Gastrocnemius medialis (tissue), 4 donors: Measurements from ENCODE around the gene GTF2E1. TPM values are rescaled to one million over a fixed set of nuclear protein-coding genes. Genes with fewer than 3 reads are reported as not detected.

Experiments
- ATAC-seq, 2 donors: fragments of 150-250 bp; one replicate each; pipeline ENCODE4 v1.9.1; 2016
- DNase-seq, 2 donors: peaks; one replicate each; pipeline ENCODE4 v3.0.0-alpha.2; 2019
- H3K27ac ChIP-seq, 4 donors: fragments of 200-600 bp; sonication (generic); 1 replicate in 1 of 4; 2 replicates in 3 of 4; pipeline ENCODE4 v1.5.1; 2016 to 2018; ENCODE audit warnings: mild to moderate bottlenecking in 2 of 4, moderate library complexity in 1 of 4
- H3K27me3 ChIP-seq, 3 donors: fragments of 200-600 bp; sonication (generic) in 2 of 3; 1 replicate in 1 of 3; 2 replicates in 2 of 3; pipeline versions ENCODE4 v1.5.1 to v1.6.0; 2016 to 2019; ENCODE audit warnings: mild to moderate bottlenecking in 1 of 3, moderate library complexity in 1 of 3
- H3K36me3 ChIP-seq, 2 donors: fragments of 200-600 bp; sonication (generic) in 1 of 2; one replicate each; pipeline ENCODE4 v1.5.1; 2017 to 2018
- H3K4me1 ChIP-seq, 2 donors: fragments of 200-600 bp; sonication (generic) in 1 of 2; one replicate each; pipeline ENCODE4 v1.5.1; 2016 to 2017; ENCODE audit warnings: mild to moderate bottlenecking in 2 of 2
- H3K4me3 ChIP-seq, 4 donors: fragments of 200-600 bp; sonication (generic) in 3 of 4; 1 replicate in 1 of 4; 2 replicates in 3 of 4; pipeline ENCODE4 v1.5.1; 2016 to 2019; ENCODE audit warnings: mild to moderate bottlenecking in 2 of 4
- H3K9me3 ChIP-seq, 3 donors: fragments of 200-600 bp; sonication (generic) in 2 of 3; 1 replicate in 1 of 3; 2 replicates in 2 of 3; pipeline ENCODE4 v1.5.1; 2016 to 2019
- CTCF ChIP-seq, 5 experiments: fragments of 450-650 bp in 3 of 5; fragments of 200-600 bp in 2 of 5; sonication (generic) in 2 of 5; IDR thresholded peaks in 4 of 5; conservative IDR thresholded peaks in 1 of 5; 1 replicate in 4 of 5; 2 replicates in 1 of 5; pipeline ENCODE4 v1.5.1; 2016 to 2019; ENCODE audit warnings: antibody characterized with exemption in 5 of 5, mild to moderate bottlenecking in 3 of 5, moderate library complexity in 3 of 5
- POLR2A ChIP-seq, 2 donors: fragments of 450-650 bp; IDR thresholded peaks; one replicate each; pipeline ENCODE4 v1.6.1; 2017; ENCODE audit warnings: antibody characterized with exemption in 2 of 2, mild to moderate bottlenecking in 2 of 2, moderate library complexity in 2 of 2
- in situ Hi-C, 4 donors: fragments of 200-750 bp; cut with MboI; loops; one replicate each; pipeline versions ENCODE4 v1.15.0 to v1.8.0; 2017; ENCODE audit warnings: low sequenced_read_pairs in 4 of 4
- intact Hi-C: fragments of 100-400 bp; cut with DNase I; formaldehyde crosslinking; loops from one replicate; pipeline ENCODE4 v1.15.1; 2023; ENCODE audit warnings: low total_unique reads
- total RNA-seq, 4 donors: library from RNA; depleted of rRNA; stranded (reverse); fragments of >200 nt; gene quantifications; one replicate each; pipeline versions ENCODE4 v1.1.0 to v1.2.3, GENCODE V29; 2016

The GTF2E1 gene
- total RNA-seq, 4 donors from 2014 or later = 7.3 to 23.8 (median 19.3) TPM

- DNase-seq (no peak), ATAC-seq (no peak)
- H3K4me3 ChIP-seq = no peak overlapping the region
- no peak overlapping the region for H3K27ac ChIP-seq
- in situ Hi-C loops (loop anchor here in 3 of 4 donors (10.0 to 25.0 kb wide), 3 partner anchors 227 to 555 kb away; no protein-coding TSS in a partner anchor), intact Hi-C loops (no loop called here)
- H3K36me3 ChIP-seq = no peaks in the 10 kb centered on the region
- no peaks in the 10 kb centered on the region for H3K27me3 ChIP-seq
- TF ChIP-seq CTCF (IDR thresholded peaks at IDR 0.05 in 4 of 5, conservative IDR thresholded peaks at IDR 0.05 in 1 of 5) = no peak
- no peak for TF ChIP-seq POLR2A (IDR thresholded peaks at IDR 0.05)
- no peaks in the 10 kb centered on the region for H3K9me3 ChIP-seq
- H3K4me1 ChIP-seq = no peaks in the 10 kb centered on the region
Measured at GRCh38 chr3:120791913-120792312, 49.4 kb downstream of the GTF2E1 start.

- DNase-seq (no peak), ATAC-seq (no peak)
- no peak for TF ChIP-seq POLR2A (IDR thresholded peaks at IDR 0.05)
- TF ChIP-seq CTCF (IDR thresholded peaks at IDR 0.05 in 4 of 5, conservative IDR thresholded peaks at IDR 0.05 in 1 of 5) = no peak
- Histone ChIP-seq H3K36me3 (no peaks in the 10 kb centered on the region), H3K27me3 (no peaks in the 10 kb centered on the region), H3K4me3 (no peak overlapping the region), H3K9me3 (no peaks in the 10 kb centered on the region), H3K4me1 (no peaks in the 10 kb centered on the region), H3K27ac (no peak overlapping the region)
- in situ Hi-C loops = loop anchor here in 3 of 4 donors (10.0 to 25.0 kb wide), 3 partner anchors 229 to 556 kb away; no protein-coding TSS in a partner anchor
- intact Hi-C loops = no loop called here
Measured at GRCh38 chr3:120793601-120794000, 51.1 kb downstream of the GTF2E1 start.

- in situ Hi-C loops = loop anchor here (5.0 to 25.0 kb wide), 4 partner anchors 230 to 558 kb away; no protein-coding TSS in a partner anchor
Measured at GRCh38 chr3:120795017-120795648, 52.6 kb downstream of the GTF2E1 start.

GRCh38 chr3:120795959-120796358, 53.4 kb downstream of the GTF2E1 start:
- no peaks in the 10 kb centered on the region for H3K9me3 ChIP-seq
- no peaks in the 10 kb centered on the region for H3K27me3 ChIP-seq
- DNase-seq = no peak
- no peak overlapping the region for H3K27ac ChIP-seq
- in situ Hi-C loops = loop anchor here (5.0 to 25.0 kb wide), 4 partner anchors 231 to 559 kb away; no protein-coding TSS in a partner anchor
- ATAC-seq = no peak
- no peaks in the 10 kb centered on the region for H3K36me3 ChIP-seq
- H3K4me1 ChIP-seq = peaks cover 0 to 5% of the 10 kb centered on the region in 2 donors
- intact Hi-C loops = loop anchor here (2.0 kb wide), 1 partner anchor 235 kb away; no protein-coding TSS in a partner anchor
- no peak for TF ChIP-seq POLR2A (IDR thresholded peaks at IDR 0.05)
- TF ChIP-seq CTCF (IDR thresholded peaks at IDR 0.05 in 4 of 5, conservative IDR thresholded peaks at IDR 0.05 in 1 of 5) = no peak
- H3K4me3 ChIP-seq = no peak overlapping the region

More at GRCh38 chr3:120795017-120795648, 52.6 kb downstream of the GTF2E1 start:
- ATAC-seq = peak; percentile 90 to 94
- Histone ChIP-seq H3K27ac (no peak overlapping the region), H3K36me3 (no peaks in the 10 kb centered on the region), H3K9me3 (no peaks in the 10 kb centered on the region), H3K4me1 (no peaks in the 10 kb centered on the region), H3K4me3 (no peak overlapping the region), H3K27me3 (no peaks in the 10 kb centered on the region)
- peak; percentile 67 to 80 (median 77) for TF ChIP-seq CTCF (IDR thresholded peaks at IDR 0.05 in 4 of 5, conservative IDR thresholded peaks at IDR 0.05 in 1 of 5)
- no peak for TF ChIP-seq POLR2A (IDR thresholded peaks at IDR 0.05)
- peak; percentile 40 to 64 for DNase-seq
- intact Hi-C loops = loop anchor here (2.0 kb wide), 1 partner anchor 234 kb away; no protein-coding TSS in a partner anchor
